IgD-negative memory B cell (primary cell): Measurements from ENCODE around the gene CCDC194. TPM values are rescaled to one million over a fixed set of nuclear protein-coding genes. Genes with fewer than 3 reads are reported as not detected.

ENCODE experiments used
- H3K27ac Mint-ChIP-seq, 3 donors: one replicate each; pipeline ENCODE4 v1.8.0; 2020 to 2022; ENCODE audit warnings: mild to moderate bottlenecking in 3 of 3, mixed read lengths in 3 of 3, moderate library complexity in 1 of 3
- H3K27me3 Mint-ChIP-seq: one replicate; pipeline ENCODE4 v1.8.0; 2021; ENCODE audit warnings: mixed read lengths
- H3K36me3 Mint-ChIP-seq: one replicate; pipeline ENCODE4 v1.8.0; 2020; ENCODE audit warnings: mild to moderate bottlenecking, mixed read lengths
- H3K4me1 Mint-ChIP-seq, 3 donors: one replicate each; pipeline ENCODE4 v1.8.0; 2020 to 2022; ENCODE audit warnings: mixed read lengths in 3 of 3, mild to moderate bottlenecking in 1 of 3
- H3K4me3 Mint-ChIP-seq, 4 donors: one replicate each; pipeline ENCODE4 v1.8.0; 2020 to 2022; ENCODE audit warnings: mild to moderate bottlenecking in 4 of 4, mixed read lengths in 4 of 4, moderate library complexity in 3 of 4
- H3K9me3 Mint-ChIP-seq, 3 donors: one replicate each; pipeline ENCODE4 v1.8.0; 2020 to 2021; ENCODE audit warnings: mixed read lengths in 3 of 3, mild to moderate bottlenecking in 1 of 3
- polyA plus RNA-seq: library from polyadenylated mRNA; unstranded; fragments of 300-500 nt; fragmentation: Illumina TruSeq; gene quantifications from one replicate; pipeline ENCODE4 v1.2.3, GENCODE V29; 2021

CCDC194 gene, protein sequence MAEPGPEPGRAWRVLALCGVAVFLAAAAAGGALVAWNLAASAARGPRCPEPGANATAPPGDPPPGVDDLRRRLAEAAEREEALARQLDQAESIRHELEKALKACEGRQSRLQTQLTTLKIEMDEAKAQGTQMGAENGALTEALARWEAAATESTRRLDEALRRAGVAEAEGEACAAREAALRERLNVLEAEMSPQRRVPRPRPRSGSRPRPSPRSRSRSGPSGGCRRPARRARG
- not detected for polyA plus RNA-seq

DNA sequence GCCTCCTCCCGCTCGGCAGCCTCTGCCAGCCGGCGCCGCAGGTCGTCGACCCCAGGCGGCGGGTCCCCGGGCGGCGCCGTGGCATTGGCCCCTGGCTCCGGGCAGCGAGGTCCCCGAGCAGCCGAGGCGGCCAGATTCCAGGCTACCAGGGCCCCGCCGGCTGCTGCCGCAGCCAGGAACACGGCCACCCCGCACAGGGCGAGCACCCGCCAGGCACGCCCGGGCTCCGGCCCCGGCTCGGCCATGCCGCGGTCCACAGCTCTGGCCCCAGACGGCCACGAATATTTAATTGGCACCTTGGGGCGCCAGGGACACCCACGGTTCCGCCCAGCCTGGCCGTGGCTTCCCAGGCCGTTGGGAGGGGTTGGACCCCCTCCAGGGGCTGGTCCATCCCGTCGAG is at the start of gene CCDC194:
TSS of gene CCDC194 (minus strand) at position 283 of the 400 bp plus-strand sequence. CDS start at position 245, 38 bp downstream.
- Mint-ChIP-seq H3K36me3 (no peaks in the 10 kb centered on the region), H3K27ac (peak within 1 kb of the TSS in 2 of 3 donors; percentile 46 to 66), H3K4me1 (peaks cover 4 to 13% (median 11%) of the 10 kb centered on the region in 3 donors), H3K27me3 (peaks cover 7% of the 10 kb centered on the region), H3K9me3 (no peaks in the 10 kb centered on the region), H3K4me3 (no peak within 1 kb of the TSS)

GRCh38 chr19:17441241-17442021 is 47.4 kb upstream of the CCDC194 start:
- H3K27ac Mint-ChIP-seq, result no peak overlapping the region
- H3K36me3 Mint-ChIP-seq, result no peaks in the 10 kb centered on the region
- no peaks in the 10 kb centered on the region for H3K9me3 Mint-ChIP-seq
- peak overlapping the region in 1 of 4 donors; percentile 13 for H3K4me3 Mint-ChIP-seq
- H3K4me1 Mint-ChIP-seq, result no peaks in the 10 kb centered on the region
- H3K27me3 Mint-ChIP-seq, result no peaks in the 10 kb centered on the region

DNA sequence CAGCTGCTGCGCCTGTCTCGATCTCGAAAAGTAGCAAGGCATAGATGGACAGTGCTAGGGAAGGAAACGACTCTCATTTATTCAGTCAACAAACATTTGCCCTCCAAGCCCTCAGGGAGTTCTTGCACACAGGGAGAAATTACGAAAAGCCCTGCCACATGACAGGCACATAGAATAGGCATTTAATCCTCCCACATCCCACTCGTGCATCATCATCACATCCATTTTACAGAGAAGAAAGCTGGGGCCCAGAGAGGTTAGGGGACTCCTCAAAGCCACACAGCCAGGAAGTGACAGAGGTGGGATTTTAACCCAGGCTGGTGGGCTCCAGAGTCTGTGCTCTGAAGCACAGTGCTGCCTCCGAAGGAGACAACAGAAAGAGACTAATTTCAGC is 42.9 kb upstream of the CCDC194 start:
- Mint-ChIP-seq H3K27ac (no peak overlapping the region), H3K4me3 (no peak overlapping the region)

GRCh38 chr19:17436094-17436873 is 42.3 kb upstream of the CCDC194 start:
- Mint-ChIP-seq H3K4me3 (no peak overlapping the region), H3K4me1 (no peaks in the 10 kb centered on the region), H3K9me3 (no peaks in the 10 kb centered on the region), H3K27ac (no peak overlapping the region), H3K36me3 (no peaks in the 10 kb centered on the region), H3K27me3 (no peaks in the 10 kb centered on the region)

More for the DNA sequence above, 42.9 kb upstream of the CCDC194 start:
- H3K4me1 Mint-ChIP-seq, result no peaks in the 10 kb centered on the region
- no peaks in the 10 kb centered on the region for H3K36me3 Mint-ChIP-seq
- H3K9me3 Mint-ChIP-seq, result no peaks in the 10 kb centered on the region
- no peaks in the 10 kb centered on the region for H3K27me3 Mint-ChIP-seq

GRCh38 chr19:17435218-17435617 is 41.2 kb upstream of the CCDC194 start:
- no peak overlapping the region for H3K4me3 Mint-ChIP-seq
- H3K36me3 Mint-ChIP-seq, result no peaks in the 10 kb centered on the region
- H3K9me3 Mint-ChIP-seq, result no peaks in the 10 kb centered on the region
- H3K27me3 Mint-ChIP-seq, result no peaks in the 10 kb centered on the region
- no peaks in the 10 kb centered on the region for H3K4me1 Mint-ChIP-seq
- no peak overlapping the region for H3K27ac Mint-ChIP-seq

DNA sequence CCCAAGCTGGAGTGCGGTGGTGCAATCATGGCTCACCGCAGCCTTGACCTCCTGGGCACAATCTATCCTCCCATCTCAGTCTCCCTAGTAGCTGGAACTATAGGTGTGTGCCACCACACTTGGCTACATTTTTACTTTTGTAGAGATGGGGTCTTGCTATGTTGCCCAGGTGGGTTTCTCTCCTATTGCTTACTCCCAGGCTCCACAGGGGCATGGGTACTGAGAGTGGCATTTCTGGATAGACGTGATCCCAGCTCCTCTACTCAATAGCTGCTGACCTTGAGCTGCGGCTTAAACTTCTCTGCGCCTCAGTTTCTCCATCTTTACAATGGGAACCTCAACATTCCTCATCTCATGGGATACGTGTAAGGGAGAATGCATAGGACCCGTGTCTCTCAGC is 37.4 kb upstream of the CCDC194 start:
- no peak overlapping the region for H3K27ac Mint-ChIP-seq
- no peaks in the 10 kb centered on the region for H3K36me3 Mint-ChIP-seq
- H3K4me3 Mint-ChIP-seq, result no peak overlapping the region
- H3K27me3 Mint-ChIP-seq, result no peaks in the 10 kb centered on the region
- no peaks in the 10 kb centered on the region for H3K9me3 Mint-ChIP-seq
- H3K4me1 Mint-ChIP-seq, result no peaks in the 10 kb centered on the region

GRCh38 chr19:17429641-17430113 is 35.7 kb upstream of the CCDC194 start:
- Mint-ChIP-seq H3K4me3 (no peak overlapping the region), H3K27me3 (no peaks in the 10 kb centered on the region), H3K4me1 (no peaks in the 10 kb centered on the region), H3K36me3 (no peaks in the 10 kb centered on the region), H3K27ac (peak overlapping the region in 1 of 3 donors; percentile 42), H3K9me3 (no peaks in the 10 kb centered on the region)

- peaks cover 0 to 6% (median under 1%) of the 10 kb centered on the region in 3 donors for H3K4me1 Mint-ChIP-seq
- H3K9me3 Mint-ChIP-seq, result no peaks in the 10 kb centered on the region
- H3K36me3 Mint-ChIP-seq, result no peaks in the 10 kb centered on the region
- H3K4me3 Mint-ChIP-seq, result no peak overlapping the region
- no peak overlapping the region for H3K27ac Mint-ChIP-seq
- no peaks in the 10 kb centered on the region for H3K27me3 Mint-ChIP-seq
These were observed 30.9 kb upstream of the CCDC194 start for GRCh38 chr19:17424743-17425365.

DNA sequence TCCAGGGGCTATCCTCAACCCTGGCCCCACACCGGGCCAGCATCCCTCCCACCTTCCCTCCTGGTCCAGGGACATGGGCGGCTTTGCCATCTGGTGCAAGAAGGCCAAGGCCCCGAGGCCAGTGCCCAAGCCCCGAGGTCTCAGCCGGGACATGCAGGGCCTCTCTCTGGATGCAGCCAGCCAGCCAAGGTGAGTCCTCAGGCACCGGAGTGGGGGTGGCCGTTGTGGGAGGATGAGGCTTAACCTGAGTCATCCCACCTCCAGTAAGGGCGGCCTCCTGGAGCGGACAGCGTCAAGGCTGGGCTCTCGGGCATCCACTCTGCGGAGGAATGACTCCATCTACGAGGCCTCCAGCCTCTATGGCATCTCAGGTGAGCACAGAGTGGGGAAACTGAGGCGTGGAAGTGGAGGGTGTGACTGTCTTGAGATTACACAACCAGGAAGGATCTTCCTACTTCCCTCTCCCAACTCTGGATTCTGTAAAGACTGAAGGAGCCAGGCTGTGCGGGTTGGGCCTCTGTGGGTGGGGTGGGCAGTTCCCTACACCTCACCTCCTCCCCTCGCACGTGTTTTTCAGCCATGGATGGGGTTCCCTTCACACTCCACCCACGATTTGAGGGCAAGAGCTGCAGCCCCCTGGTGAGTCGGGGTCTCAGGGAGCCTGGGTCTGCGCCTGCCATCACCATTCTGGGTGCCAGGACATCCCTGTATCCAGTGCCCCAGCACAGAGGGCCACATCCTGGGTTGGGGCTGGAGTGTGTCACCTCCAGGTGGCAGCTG is 29.6 kb upstream of the CCDC194 start:
- no peaks in the 10 kb centered on the region for H3K9me3 Mint-ChIP-seq
- H3K36me3 Mint-ChIP-seq, result peaks cover 1% of the 10 kb centered on the region
- H3K27ac Mint-ChIP-seq, result no peak overlapping the region
- H3K4me1 Mint-ChIP-seq, result peaks cover 6 to 13% (median 6%) of the 10 kb centered on the region in 3 donors
- peak overlapping the region in 2 of 4 donors; percentile 14 to 60 for H3K4me3 Mint-ChIP-seq
- no peaks in the 10 kb centered on the region for H3K27me3 Mint-ChIP-seq

- Mint-ChIP-seq H3K4me3 (peak overlapping the region in 2 of 4 donors; percentile 4 to 58), H3K27ac (no peak overlapping the region), H3K27me3 (peaks cover under 1% of the 10 kb centered on the region), H3K36me3 (peaks cover 1% of the 10 kb centered on the region), H3K4me1 (peaks cover 6 to 13% (median 7%) of the 10 kb centered on the region in 3 donors), H3K9me3 (no peaks in the 10 kb centered on the region)
These were observed 27.9 kb upstream of the CCDC194 start for GRCh38 chr19:17421942-17422341.

- Mint-ChIP-seq H3K36me3 (peaks cover 1% of the 10 kb centered on the region), H3K4me3 (peak overlapping the region; percentile 90 to 98 (median 96)), H3K27me3 (peaks cover 1% of the 10 kb centered on the region), H3K27ac (peak overlapping the region in 2 of 3 donors; percentile 47 to 68), H3K9me3 (no peaks in the 10 kb centered on the region), H3K4me1 (peaks cover 6 to 13% (median 8%) of the 10 kb centered on the region in 3 donors)
These were observed 26.5 kb upstream of the CCDC194 start for GRCh38 chr19:17420475-17420924.

GRCh38 chr19:17419621-17420474 is 25.9 kb upstream of the CCDC194 start, which contains the start of gene MVB12A:
MVB12A (plus strand) TSS chr19:17420047; CDS start chr19:17420136, 89 bp downstream.
- H3K27ac Mint-ChIP-seq, result peak within 1 kb of the TSS; percentile 47 to 88 (median 68)
- peak within 1 kb of the TSS; percentile 90 to 98 (median 96) for H3K4me3 Mint-ChIP-seq
- peaks cover 1% of the 10 kb centered on the region for H3K36me3 Mint-ChIP-seq
- H3K27me3 Mint-ChIP-seq, result peaks cover 1% of the 10 kb centered on the region
- peaks cover 6 to 13% (median 8%) of the 10 kb centered on the region in 3 donors for H3K4me1 Mint-ChIP-seq
- H3K9me3 Mint-ChIP-seq, result no peaks in the 10 kb centered on the region

DNA sequence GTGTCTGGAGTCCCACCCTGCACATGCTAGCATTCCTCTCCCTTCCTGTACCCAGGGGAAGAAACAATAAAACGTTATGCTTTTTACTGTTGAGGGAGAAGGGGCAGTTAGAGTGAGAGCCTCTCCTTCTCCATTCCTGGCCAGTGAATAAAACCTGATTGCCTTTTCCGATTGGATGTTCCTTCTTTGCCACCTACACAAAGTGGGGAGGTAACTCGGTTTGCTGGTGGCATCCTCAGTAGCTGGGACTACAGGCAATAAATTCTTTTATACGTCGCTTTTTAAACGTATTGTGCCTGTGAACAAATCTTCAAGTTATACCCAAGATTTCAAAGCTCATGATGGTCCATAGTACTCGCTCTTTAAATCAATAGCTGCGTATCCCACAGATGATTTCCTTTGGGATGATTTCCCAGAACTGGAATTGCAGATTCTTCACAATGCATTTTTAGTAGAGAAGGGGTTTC is 25.2 kb upstream of the CCDC194 start:
- Mint-ChIP-seq H3K4me1 (peaks cover 6 to 13% (median 8%) of the 10 kb centered on the region in 3 donors), H3K27ac (peak overlapping the region in 2 of 3 donors; percentile 68 to 88), H3K36me3 (peaks cover 1% of the 10 kb centered on the region), H3K27me3 (peaks cover 1% of the 10 kb centered on the region), H3K4me3 (peak overlapping the region; percentile 90 to 98 (median 96)), H3K9me3 (no peaks in the 10 kb centered on the region)
